GM19397 (cell line): ENCODE data around the gene PPHLN1.
"Not testable (repeated sequence)": the region's sequence is repeated elsewhere in the genome, so short reads cannot be mapped to it uniquely, and the experiment has no call there.

Experiments
- ATAC-seq: cut with Tn5 transposase; IDR thresholded peaks from one replicate; pipeline ENCODE4 v1.9.1; 2021; ENCODE audit warnings: mild to moderate bottlenecking, moderate library complexity; ENCODE audit not compliant: unreplicated experiment

Gene PPHLN1

GRCh38 chr12:42365486-42365885 is 39.5 kb downstream of the PPHLN1 start:
- no peak for ATAC-seq

- no peak for ATAC-seq
Measured at GRCh38 chr12:42370013-42370412, 44.0 kb downstream of the PPHLN1 start.

- ATAC-seq, result peak; percentile 70
Measured at GRCh38 chr12:42372154-42372791, 46.3 kb downstream of the PPHLN1 start.

- no peak for ATAC-seq
Measured at GRCh38 chr12:42373669-42374068, 47.7 kb downstream of the PPHLN1 start.

GRCh38 chr12:42380733-42381132 is 54.8 kb downstream of the PPHLN1 start:
- ATAC-seq, result no peak

- no peak for ATAC-seq
Measured at GRCh38 chr12:42382013-42382696, 56.2 kb downstream of the PPHLN1 start.

- ATAC-seq, result no peak
Measured at GRCh38 chr12:42385326-42385841, 59.4 kb downstream of the PPHLN1 start.

GRCh38 chr12:42386308-42386707 is 60.3 kb downstream of the PPHLN1 start:
- no peak for ATAC-seq

- ATAC-seq, result not testable (repeated sequence)
Measured at GRCh38 chr12:42388086-42388485, 62.1 kb downstream of the PPHLN1 start.

- no peak for ATAC-seq
Measured at GRCh38 chr12:42394429-42394828, 68.5 kb downstream of the PPHLN1 start.

GRCh38 chr12:42396473-42397259 is 70.7 kb downstream of the PPHLN1 start:
- ATAC-seq, result no peak

- no peak for ATAC-seq
Measured at GRCh38 chr12:42402821-42403411, 76.9 kb downstream of the PPHLN1 start.

- no peak for ATAC-seq
Measured at GRCh38 chr12:42407306-42407705, 81.3 kb downstream of the PPHLN1 start.

GRCh38 chr12:42409471-42409870 is 83.5 kb downstream of the PPHLN1 start:
- ATAC-seq, result no peak

GRCh38 chr12:42410340-42410739 is 84.4 kb downstream of the PPHLN1 start:
- no peak for ATAC-seq

- ATAC-seq, result no peak
Measured at GRCh38 chr12:42420395-42420794, 94.4 kb downstream of the PPHLN1 start.

GRCh38 chr12:42421844-42422779 is 96.1 kb downstream of the PPHLN1 start:
- ATAC-seq, result peak; percentile 66

GRCh38 chr12:42422785-42423184 is 96.8 kb downstream of the PPHLN1 start:
- ATAC-seq, result no peak

- no peak for ATAC-seq
Measured at GRCh38 chr12:42426746-42427145, 100.8 kb downstream of the PPHLN1 start.

- ATAC-seq, result no peak
Measured at GRCh38 chr12:42428850-42429249, 102.9 kb downstream of the PPHLN1 start.
